ENCODE measurements around the gene TSPAN3.

DNA sequence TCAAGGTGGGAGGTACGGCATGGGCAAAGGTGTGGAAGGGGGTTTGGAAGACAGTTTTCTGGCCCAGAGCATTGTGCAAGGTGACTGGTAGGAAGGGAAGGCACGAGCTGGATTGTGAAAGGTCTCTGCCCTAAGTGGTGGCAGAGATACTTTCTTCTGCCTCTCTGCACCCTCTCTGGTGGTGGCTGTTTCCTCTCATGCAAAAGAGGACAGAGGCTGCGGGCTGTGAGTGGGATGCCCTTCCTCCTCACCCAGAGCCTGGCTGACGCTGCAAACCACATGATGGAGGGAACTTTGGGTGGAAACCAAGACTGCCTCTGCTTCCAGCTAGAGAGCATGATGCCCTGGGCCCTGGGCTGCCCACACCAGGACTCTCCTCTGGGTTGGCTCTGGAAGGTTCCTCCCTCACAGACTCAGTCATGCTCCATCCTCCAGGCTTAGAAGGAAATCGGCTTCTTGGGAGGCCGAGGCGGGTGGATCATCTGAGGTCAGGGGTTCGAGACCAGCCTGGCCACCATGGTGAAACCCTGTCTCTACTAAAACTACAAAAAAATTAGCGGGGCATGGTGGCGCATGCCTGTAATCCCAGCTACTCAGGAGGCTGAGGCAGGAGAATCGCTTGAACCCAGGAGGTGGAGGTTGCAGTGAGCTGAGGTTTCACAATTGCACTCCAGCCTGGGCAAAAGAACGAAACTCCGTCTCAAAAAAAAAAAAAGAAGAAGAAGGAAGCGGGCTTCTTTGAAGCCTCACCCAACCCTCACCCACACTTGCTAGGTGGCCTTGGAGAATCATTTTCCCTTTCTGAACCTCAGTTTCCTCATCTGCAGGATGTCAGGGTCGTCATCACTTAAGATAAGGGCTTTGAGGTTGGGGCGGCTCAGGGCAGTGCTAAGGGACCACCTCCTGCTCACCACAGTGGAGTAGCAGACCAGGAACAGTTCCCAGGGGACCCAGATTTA lies 67.7 kb downstream of the TSPAN3 start:
- TF ChIP-seq, protein P1, sequence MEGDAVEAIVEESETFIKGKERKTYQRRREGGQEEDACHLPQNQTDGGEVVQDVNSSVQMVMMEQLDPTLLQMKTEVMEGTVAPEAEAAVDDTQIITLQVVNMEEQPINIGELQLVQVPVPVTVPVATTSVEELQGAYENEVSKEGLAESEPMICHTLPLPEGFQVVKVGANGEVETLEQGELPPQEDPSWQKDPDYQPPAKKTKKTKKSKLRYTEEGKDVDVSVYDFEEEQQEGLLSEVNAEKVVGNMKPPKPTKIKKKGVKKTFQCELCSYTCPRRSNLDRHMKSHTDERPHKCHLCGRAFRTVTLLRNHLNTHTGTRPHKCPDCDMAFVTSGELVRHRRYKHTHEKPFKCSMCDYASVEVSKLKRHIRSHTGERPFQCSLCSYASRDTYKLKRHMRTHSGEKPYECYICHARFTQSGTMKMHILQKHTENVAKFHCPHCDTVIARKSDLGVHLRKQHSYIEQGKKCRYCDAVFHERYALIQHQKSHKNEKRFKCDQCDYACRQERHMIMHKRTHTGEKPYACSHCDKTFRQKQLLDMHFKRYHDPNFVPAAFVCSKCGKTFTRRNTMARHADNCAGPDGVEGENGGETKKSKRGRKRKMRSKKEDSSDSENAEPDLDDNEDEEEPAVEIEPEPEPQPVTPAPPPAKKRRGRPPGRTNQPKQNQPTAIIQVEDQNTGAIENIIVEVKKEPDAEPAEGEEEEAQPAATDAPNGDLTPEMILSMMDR (IDR thresholded peaks at IDR 0.05; ENCODE audit: low read depth, low read length, missing input control) = no peak
- TF ChIP-seq, protein P2, sequence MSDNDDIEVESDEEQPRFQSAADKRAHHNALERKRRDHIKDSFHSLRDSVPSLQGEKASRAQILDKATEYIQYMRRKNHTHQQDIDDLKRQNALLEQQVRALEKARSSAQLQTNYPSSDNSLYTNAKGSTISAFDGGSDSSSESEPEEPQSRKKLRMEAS (IDR thresholded peaks at IDR 0.05) = no peak
- TF ChIP-seq FOXA1 (IDR thresholded peaks at IDR 0.05) = no peak
- TF ChIP-seq TAF1 (conservative IDR thresholded peaks at IDR 0.05) = no peak
- no peak for TF ChIP-seq HNF4A (conservative IDR thresholded peaks at IDR 0.05)
- TF ChIP-seq YY1 (IDR thresholded peaks at IDR 0.05) = no peak
- no peak for TF ChIP-seq EGR1 (IDR thresholded peaks at IDR 0.05; ENCODE audit: low read depth in 2 of 2)
- TF ChIP-seq, protein P3, sequence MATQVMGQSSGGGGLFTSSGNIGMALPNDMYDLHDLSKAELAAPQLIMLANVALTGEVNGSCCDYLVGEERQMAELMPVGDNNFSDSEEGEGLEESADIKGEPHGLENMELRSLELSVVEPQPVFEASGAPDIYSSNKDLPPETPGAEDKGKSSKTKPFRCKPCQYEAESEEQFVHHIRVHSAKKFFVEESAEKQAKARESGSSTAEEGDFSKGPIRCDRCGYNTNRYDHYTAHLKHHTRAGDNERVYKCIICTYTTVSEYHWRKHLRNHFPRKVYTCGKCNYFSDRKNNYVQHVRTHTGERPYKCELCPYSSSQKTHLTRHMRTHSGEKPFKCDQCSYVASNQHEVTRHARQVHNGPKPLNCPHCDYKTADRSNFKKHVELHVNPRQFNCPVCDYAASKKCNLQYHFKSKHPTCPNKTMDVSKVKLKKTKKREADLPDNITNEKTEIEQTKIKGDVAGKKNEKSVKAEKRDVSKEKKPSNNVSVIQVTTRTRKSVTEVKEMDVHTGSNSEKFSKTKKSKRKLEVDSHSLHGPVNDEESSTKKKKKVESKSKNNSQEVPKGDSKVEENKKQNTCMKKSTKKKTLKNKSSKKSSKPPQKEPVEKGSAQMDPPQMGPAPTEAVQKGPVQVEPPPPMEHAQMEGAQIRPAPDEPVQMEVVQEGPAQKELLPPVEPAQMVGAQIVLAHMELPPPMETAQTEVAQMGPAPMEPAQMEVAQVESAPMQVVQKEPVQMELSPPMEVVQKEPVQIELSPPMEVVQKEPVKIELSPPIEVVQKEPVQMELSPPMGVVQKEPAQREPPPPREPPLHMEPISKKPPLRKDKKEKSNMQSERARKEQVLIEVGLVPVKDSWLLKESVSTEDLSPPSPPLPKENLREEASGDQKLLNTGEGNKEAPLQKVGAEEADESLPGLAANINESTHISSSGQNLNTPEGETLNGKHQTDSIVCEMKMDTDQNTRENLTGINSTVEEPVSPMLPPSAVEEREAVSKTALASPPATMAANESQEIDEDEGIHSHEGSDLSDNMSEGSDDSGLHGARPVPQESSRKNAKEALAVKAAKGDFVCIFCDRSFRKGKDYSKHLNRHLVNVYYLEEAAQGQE (IDR thresholded peaks at IDR 0.05) = no peak
- TF ChIP-seq, protein P4, sequence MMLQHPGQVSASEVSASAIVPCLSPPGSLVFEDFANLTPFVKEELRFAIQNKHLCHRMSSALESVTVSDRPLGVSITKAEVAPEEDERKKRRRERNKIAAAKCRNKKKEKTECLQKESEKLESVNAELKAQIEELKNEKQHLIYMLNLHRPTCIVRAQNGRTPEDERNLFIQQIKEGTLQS (IDR thresholded peaks at IDR 0.05) = no peak
- TF ChIP-seq, protein P5, sequence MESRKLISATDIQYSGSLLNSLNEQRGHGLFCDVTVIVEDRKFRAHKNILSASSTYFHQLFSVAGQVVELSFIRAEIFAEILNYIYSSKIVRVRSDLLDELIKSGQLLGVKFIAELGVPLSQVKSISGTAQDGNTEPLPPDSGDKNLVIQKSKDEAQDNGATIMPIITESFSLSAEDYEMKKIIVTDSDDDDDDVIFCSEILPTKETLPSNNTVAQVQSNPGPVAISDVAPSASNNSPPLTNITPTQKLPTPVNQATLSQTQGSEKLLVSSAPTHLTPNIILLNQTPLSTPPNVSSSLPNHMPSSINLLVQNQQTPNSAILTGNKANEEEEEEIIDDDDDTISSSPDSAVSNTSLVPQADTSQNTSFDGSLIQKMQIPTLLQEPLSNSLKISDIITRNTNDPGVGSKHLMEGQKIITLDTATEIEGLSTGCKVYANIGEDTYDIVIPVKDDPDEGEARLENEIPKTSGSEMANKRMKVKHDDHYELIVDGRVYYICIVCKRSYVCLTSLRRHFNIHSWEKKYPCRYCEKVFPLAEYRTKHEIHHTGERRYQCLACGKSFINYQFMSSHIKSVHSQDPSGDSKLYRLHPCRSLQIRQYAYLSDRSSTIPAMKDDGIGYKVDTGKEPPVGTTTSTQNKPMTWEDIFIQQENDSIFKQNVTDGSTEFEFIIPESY (IDR thresholded peaks at IDR 0.05) = no peak
- TF ChIP-seq RAD21 (IDR thresholded peaks at IDR 0.05) = no peak
- no peak for TF ChIP-seq GABPA (IDR thresholded peaks at IDR 0.05 in 1 of 2, conservative IDR thresholded peaks at IDR 0.05 in 1 of 2)
- TF ChIP-seq SP1 (IDR thresholded peaks at IDR 0.05) = no peak

Measured in liver (tissue), 3 donors.